ENCODE data around the gene CRADD. TPM values are rescaled to one million over a fixed set of nuclear protein-coding genes. Genes with fewer than 3 reads are reported as not detected.

Gene CRADD
- total RNA-seq, 2 experiments from 2014 or later, result 5.8 to 9.2 TPM

DNA sequence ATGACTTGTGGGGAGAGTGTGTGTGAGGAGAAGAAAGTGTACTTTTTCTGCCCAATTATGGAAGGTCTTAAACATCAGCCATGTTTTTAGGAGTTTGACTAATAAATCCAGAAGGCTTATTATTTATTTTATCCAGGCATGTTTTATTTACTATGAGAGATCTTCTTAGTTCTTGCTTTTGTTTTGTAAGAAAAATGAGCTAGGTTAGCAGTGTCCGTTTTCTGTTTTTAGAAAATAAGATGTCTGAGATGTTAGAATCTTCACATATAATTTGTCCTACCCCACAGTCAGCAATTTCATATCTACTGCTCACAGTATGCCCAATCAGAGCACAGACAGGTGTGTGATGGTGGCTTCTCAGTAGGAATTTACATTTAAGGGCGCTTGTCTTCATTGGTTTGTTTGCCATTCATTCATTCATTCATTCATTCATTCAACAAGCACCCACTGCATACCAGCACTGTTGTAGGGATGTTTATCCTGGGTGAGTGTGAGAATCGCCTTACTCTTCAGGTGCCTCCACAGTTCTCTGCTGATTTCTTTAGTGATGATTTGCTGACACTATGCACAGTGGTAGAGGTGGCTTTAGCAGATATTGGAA is 83.2 kb downstream of the CRADD start:
- TF ChIP-seq, protein P1, sequence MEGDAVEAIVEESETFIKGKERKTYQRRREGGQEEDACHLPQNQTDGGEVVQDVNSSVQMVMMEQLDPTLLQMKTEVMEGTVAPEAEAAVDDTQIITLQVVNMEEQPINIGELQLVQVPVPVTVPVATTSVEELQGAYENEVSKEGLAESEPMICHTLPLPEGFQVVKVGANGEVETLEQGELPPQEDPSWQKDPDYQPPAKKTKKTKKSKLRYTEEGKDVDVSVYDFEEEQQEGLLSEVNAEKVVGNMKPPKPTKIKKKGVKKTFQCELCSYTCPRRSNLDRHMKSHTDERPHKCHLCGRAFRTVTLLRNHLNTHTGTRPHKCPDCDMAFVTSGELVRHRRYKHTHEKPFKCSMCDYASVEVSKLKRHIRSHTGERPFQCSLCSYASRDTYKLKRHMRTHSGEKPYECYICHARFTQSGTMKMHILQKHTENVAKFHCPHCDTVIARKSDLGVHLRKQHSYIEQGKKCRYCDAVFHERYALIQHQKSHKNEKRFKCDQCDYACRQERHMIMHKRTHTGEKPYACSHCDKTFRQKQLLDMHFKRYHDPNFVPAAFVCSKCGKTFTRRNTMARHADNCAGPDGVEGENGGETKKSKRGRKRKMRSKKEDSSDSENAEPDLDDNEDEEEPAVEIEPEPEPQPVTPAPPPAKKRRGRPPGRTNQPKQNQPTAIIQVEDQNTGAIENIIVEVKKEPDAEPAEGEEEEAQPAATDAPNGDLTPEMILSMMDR (IDR thresholded peaks at IDR 0.05), result no peak
- no peaks in the 10 kb centered on the region for H3K9me3 Mint-ChIP-seq
- H3K27me3 ChIP-seq (ENCODE audit: control insufficient read depth in 1 of 2, insufficient read depth in 2 of 2, low read length in 2 of 2), result no peaks in the 10 kb centered on the region
- no peak overlapping the region for H3K4me3 ChIP-seq (ENCODE audit: low read length)
- H3K27ac Mint-ChIP-seq, result no peak overlapping the region
- H3K4me3 Mint-ChIP-seq, result no peak overlapping the region
- H3K36me3 ChIP-seq (ENCODE audit: insufficient read depth, low read length), result no peaks in the 10 kb centered on the region
- no peaks in the 10 kb centered on the region for H3K9me3 ChIP-seq (ENCODE audit: control insufficient read depth in 1 of 2, insufficient read depth in 1 of 2, low read length in 2 of 2)
- peaks cover 23% of the 10 kb centered on the region for H3K4me1 Mint-ChIP-seq (ENCODE audit: low read depth)
- no peaks in the 10 kb centered on the region for H3K4me1 ChIP-seq (ENCODE audit: insufficient read depth, low read length)
- ChIA-PET CTCF (no interaction called here), POLR2A (interaction anchor here (1.3 kb wide), 1 partner anchor 347 kb away, joined by 3 read pairs; no protein-coding TSS in a partner anchor)
- H3K27ac ChIP-seq (ENCODE audit: low read depth in 1 of 2, low read length in 2 of 2), result no peak overlapping the region
- H3K27me3 Mint-ChIP-seq, result no peaks in the 10 kb centered on the region
- intact Hi-C loops (cut with DNase I, micrococcal nuclease), result loop anchor here in 1 of 2 experiments (10.0 kb wide), 1 partner anchor 314 kb away; no protein-coding TSS in a partner anchor
- no peaks in the 10 kb centered on the region for H3K36me3 Mint-ChIP-seq (ENCODE audit: low read depth)
- DNase-seq (no peak), ATAC-seq (ENCODE audit: poor library complexity) (no peak)

DNA sequence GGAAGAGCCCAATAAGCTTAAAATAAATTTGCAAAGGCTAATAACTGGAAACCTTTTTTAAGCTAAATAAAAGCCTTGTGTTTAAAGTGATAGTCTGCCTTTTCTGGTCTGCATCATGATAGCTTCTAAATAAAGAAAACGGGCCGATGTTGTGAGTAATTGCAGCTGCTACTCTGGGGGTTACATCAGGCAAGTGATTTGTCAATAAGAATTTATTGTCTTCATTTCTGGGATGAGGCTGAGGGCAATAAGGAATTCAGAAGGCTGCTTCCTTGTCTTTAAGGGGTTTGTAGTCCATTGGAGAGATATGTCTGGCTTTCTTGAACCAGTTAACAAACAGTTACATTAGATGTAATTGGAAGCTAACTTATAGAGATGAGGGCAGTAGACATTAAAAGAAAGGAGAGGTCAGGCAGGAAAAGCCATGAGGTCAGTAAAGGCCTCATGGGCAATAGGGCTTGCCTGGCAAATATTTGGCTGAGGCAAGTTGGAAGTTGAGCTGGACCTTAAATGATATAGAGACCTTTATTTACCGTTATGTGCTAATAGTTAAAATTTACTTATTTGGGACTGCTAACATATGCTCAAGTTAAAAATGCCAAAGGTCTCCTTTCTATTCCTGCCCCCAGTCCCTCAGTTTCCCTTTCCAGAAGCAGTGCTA is 85.0 kb downstream of the CRADD start:
- Histone ChIP-seq H3K4me1 (ENCODE audit: insufficient read depth, low read length) (no peaks in the 10 kb centered on the region), H3K27me3 (ENCODE audit: control insufficient read depth in 1 of 2, insufficient read depth in 2 of 2, low read length in 2 of 2) (no peaks in the 10 kb centered on the region), H3K27ac (ENCODE audit: low read depth in 1 of 2, low read length in 2 of 2) (no peak overlapping the region), H3K9me3 (ENCODE audit: control insufficient read depth in 1 of 2, insufficient read depth in 1 of 2, low read length in 2 of 2) (no peaks in the 10 kb centered on the region), H3K4me3 (ENCODE audit: low read length) (no peak overlapping the region), H3K36me3 (ENCODE audit: insufficient read depth, low read length) (no peaks in the 10 kb centered on the region)
- Mint-ChIP-seq H3K27ac (no peak overlapping the region), H3K27me3 (no peaks in the 10 kb centered on the region), H3K4me1 (ENCODE audit: low read depth) (peaks cover 25% of the 10 kb centered on the region), H3K4me3 (no peak overlapping the region), H3K9me3 (no peaks in the 10 kb centered on the region), H3K36me3 (ENCODE audit: low read depth) (no peaks in the 10 kb centered on the region)
- intact Hi-C loops (cut with DNase I, micrococcal nuclease), result loop anchor here in 1 of 2 experiments (10.0 kb wide), 1 partner anchor 313 kb away; no protein-coding TSS in a partner anchor
- CTCF ChIA-PET, result interaction anchor here (1.2 kb wide), 1 partner anchor 339 kb away, joined by 3 read pairs; no protein-coding TSS in a partner anchor
- POLR2A ChIA-PET, result interaction anchor here (0.8 kb wide), 1 partner anchor 340 kb away, joined by 3 read pairs; no protein-coding TSS in a partner anchor
- ATAC-seq (ENCODE audit: poor library complexity) (no peak), DNase-seq (no peak)
- TF ChIP-seq, protein P1 (IDR thresholded peaks at IDR 0.05), result no peak

DNA sequence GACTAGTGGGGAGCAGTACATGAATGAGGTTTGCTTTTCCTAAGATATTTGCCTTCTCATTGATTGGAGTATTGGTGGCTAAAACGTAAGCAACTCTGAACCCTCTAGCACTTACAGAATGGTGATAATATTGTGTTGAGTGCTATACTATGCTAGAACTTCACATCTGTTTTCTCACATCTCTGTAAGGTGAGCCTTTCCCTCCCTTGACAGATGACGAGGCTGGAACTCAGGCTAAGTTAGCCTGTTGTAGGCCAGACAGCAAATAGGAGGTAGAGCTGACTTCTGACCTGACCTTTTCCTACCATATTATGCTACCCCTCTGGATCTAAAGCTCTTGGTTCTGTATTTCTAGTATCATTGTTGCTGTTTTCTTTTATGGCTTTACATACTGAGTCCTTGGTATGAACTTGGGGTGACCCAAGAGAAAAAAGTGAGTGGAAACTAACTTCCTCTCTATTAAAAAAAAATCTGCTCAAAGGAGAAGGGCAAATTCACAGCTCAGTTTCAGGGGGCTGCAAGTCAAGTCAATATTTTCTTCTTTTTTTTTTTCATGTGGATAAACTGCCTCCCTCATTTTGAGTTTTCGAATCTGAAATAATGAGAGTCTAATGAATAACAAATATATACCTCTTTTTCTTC is 85.9 kb downstream of the CRADD start:
- H3K9me3 ChIP-seq (ENCODE audit: control insufficient read depth in 1 of 2, insufficient read depth in 1 of 2, low read length in 2 of 2), result no peaks in the 10 kb centered on the region
- H3K36me3 ChIP-seq (ENCODE audit: insufficient read depth, low read length), result no peaks in the 10 kb centered on the region
- H3K4me1 ChIP-seq (ENCODE audit: insufficient read depth, low read length), result peaks cover 2% of the 10 kb centered on the region
- H3K4me1 Mint-ChIP-seq (ENCODE audit: low read depth), result peaks cover 29% of the 10 kb centered on the region
- DNase-seq (no peak), ATAC-seq (ENCODE audit: poor library complexity) (no peak)
- H3K27ac Mint-ChIP-seq, result no peak overlapping the region
- H3K36me3 Mint-ChIP-seq (ENCODE audit: low read depth), result no peaks in the 10 kb centered on the region
- no peaks in the 10 kb centered on the region for H3K9me3 Mint-ChIP-seq
- ChIA-PET CTCF (interaction anchor here (1.2 kb wide), 1 partner anchor 338 kb away, joined by 3 read pairs; no protein-coding TSS in a partner anchor), POLR2A (no interaction called here)
- no peak overlapping the region for H3K4me3 ChIP-seq (ENCODE audit: low read length)
- no peak overlapping the region for H3K27ac ChIP-seq (ENCODE audit: low read depth in 1 of 2, low read length in 2 of 2)
- H3K27me3 Mint-ChIP-seq, result no peaks in the 10 kb centered on the region
- no peaks in the 10 kb centered on the region for H3K27me3 ChIP-seq (ENCODE audit: control insufficient read depth in 1 of 2, insufficient read depth in 2 of 2, low read length in 2 of 2)
- TF ChIP-seq, protein P1 (IDR thresholded peaks at IDR 0.05), result no peak
- intact Hi-C loops (cut with DNase I, micrococcal nuclease), result loop anchor here in 1 of 2 experiments (10.0 kb wide), 1 partner anchor 312 kb away; no protein-coding TSS in a partner anchor
- H3K4me3 Mint-ChIP-seq, result no peak overlapping the region

Measured in CD4-positive, alpha-beta T cell (primary cell).